ENCODE results near the gene SHROOM3. TPM values are rescaled to one million over a fixed set of nuclear protein-coding genes. Genes with fewer than 3 reads are reported as not detected.

Gene SHROOM3
- polyA plus RNA-seq, 3 donors: 0.11 to 3.4 (median 2.1) TPM

DNA sequence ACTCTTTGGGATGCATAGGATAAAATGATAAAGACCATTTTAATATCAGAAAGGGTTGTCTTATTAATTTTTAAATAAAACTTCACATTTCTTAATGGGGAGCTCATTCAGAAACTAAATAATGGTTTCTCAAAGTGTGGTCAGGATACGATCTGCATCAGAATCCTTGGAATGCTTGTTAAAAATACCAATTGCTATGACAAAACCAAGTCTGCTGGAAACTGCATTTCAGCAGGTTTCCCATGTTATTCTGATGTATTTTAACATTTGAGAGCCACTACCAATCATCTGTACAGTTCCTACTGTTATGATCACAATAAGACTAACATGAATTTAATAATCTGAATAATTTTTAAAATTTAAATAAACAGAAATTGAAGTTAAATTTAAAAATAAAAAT, 347.8 kb downstream of the SHROOM3 start:
- 56 to 89% (median 70%) methylated on average over 1 of the region's 1 CpG for WGBS, 3 donors
- no peak overlapping the region for H3K27ac ChIP-seq (ENCODE audit: low read depth, low read length)

GRCh38 chr4:76783836-76784235, 348.8 kb downstream of the SHROOM3 start:
- 88 to 90% (median 89%) methylated on average over 4 of the region's 4 CpGs for WGBS, 3 donors

GRCh38 chr4:76784237-76784636, 349.2 kb downstream of the SHROOM3 start:
- H3K27ac ChIP-seq (ENCODE audit: low read depth, low read length): no peak overlapping the region
- 85 to 88% (median 87%) methylated on average over 2 of the region's 2 CpGs for WGBS, 3 donors

More at GRCh38 chr4:76783836-76784235, 348.8 kb downstream of the SHROOM3 start:
- no peak overlapping the region for H3K27ac ChIP-seq (ENCODE audit: low read depth, low read length)

- no peak overlapping the region for H3K27ac ChIP-seq (ENCODE audit: low read depth, low read length)
- 97 to 100% (median 100%) methylated on average over 1 of the region's 1 CpG for WGBS, 3 donors
These were observed 352.9 kb downstream of the SHROOM3 start for GRCh38 chr4:76787898-76788297.

DNA sequence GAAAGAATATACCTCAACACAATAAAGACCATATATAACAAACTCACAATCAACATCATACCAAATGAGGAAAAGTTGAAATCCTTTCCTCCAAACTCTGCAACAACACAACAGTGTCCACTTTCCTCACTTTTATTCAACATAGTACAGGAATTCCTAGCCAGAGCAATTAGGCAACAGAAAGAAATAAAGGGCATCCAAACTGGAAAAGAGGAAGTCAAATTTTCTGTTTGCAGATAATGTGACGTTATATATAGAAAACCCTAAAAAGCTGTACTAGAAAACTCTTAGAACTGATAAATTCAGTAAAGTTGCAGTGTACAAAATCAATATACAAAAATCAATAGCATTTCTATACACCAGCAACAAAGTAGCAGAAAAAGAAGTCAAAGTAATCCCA, 355.3 kb downstream of the SHROOM3 start:
- H3K27ac ChIP-seq (ENCODE audit: low read depth, low read length): no peak overlapping the region
- 50 to 70% (median 55%) methylated on average over 1 of the region's 1 CpG for WGBS, 3 donors

DNA sequence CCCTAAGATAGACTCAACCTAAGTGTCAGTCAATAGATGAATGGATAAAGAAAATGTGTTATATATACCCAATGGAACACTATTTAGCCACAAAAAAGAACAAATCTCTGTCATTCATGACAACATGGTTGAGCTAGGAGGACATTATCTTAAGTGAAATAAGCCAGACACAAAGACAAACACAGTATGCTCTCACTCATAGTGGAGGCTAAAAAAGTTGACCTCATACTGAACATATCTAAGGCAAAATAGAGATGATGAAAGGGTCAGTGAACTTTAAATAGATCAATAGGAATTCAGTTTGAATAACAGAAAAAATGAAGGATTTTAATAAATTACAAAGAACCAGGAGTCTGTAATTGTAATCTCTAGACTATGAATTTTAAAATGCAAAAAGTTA, 356.4 kb downstream of the SHROOM3 start:
- H3K27ac ChIP-seq (ENCODE audit: low read depth, low read length): no peak overlapping the region

GRCh38 chr4:76792418-76792817, 357.4 kb downstream of the SHROOM3 start:
- H3K27ac ChIP-seq (ENCODE audit: low read depth, low read length): no peak overlapping the region

- no peak overlapping the region for H3K27ac ChIP-seq (ENCODE audit: low read depth, low read length)
These were observed 360.2 kb downstream of the SHROOM3 start for GRCh38 chr4:76795243-76795642.

GRCh38 chr4:76799140-76799539, 364.1 kb downstream of the SHROOM3 start:
- WGBS, 3 donors: 63 to 72% (median 71%) methylated on average over 7 of the region's 7 CpGs
- H3K27ac ChIP-seq (ENCODE audit: low read depth, low read length): no peak overlapping the region

- no peak overlapping the region for H3K27ac ChIP-seq (ENCODE audit: low read depth, low read length)
These were observed 364.7 kb downstream of the SHROOM3 start for GRCh38 chr4:76799718-76800117.

GRCh38 chr4:76800902-76801301, 365.9 kb downstream of the SHROOM3 start:
- WGBS, 3 donors: 91 to 92% (median 91%) methylated on average over 6 of the region's 6 CpGs
- H3K27ac ChIP-seq (ENCODE audit: low read depth, low read length): no peak overlapping the region

GRCh38 chr4:76801621-76802235, 366.7 kb downstream of the SHROOM3 start:
- H3K27ac ChIP-seq (ENCODE audit: low read depth, low read length): peak overlapping the region; percentile 48
- WGBS, 3 donors: 48 to 71% (median 49%) methylated on average over 37 of the region's 37 CpGs

DNA sequence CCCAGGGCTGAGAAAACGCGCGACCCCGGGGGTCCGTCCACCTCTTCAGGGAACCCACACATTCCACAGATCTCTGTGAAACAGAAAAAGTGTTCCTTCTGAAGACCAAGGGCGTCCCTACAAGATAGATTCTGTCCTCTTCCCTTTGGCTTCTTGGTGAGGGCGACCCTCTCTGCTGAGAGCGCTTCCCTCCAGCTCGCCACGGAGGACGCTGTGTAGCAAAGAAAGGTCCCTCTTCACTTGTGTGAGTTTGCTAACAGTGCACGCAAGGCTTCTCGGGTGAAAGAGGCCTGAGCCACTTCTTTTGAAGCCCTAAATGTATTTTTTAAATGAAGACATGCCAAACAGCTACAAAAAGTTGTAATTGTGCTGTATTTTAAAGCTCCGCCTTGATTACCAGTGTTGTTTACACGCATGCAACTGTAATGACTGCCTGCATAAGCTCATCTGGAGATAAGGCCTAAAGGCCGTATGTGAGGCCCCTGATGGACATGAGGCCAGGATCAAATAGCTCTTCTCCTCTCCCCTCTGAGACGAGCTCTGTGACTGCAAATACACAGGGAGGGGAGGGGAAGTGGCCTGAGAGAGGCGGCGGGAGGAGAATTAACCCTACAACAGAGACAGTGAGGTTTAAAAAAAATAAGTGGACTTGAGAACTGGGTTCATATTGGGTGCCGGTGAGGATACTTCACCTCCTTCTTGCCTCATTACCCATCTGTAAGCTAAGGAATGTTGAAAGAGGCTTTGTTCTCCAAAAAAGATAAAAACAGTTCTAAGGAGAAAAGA, 367.4 kb downstream of the SHROOM3 start:
- 61 to 74% (median 71%) methylated on average over 20 of the region's 20 CpGs for WGBS, 3 donors
- H3K27ac ChIP-seq (ENCODE audit: low read depth, low read length): no peak overlapping the region

DNA sequence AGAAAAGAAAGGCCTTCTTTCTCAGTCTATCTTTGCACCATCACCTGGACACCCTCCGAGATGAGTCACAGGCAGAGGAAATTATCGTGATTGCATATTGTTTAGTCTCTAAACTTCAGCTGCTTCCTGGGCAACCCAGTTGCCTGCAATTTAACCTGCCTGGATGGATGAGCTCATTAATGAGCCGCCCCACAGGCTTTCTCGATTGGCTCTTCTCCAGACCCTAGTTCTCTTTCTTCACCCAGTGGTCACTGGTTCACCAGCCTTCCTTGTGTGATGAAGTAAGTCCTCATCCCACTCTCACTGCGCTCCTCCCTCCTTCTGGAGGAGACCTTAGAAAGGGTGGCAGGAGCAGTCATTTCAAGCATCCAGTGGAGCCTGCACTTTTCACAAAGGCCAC, 368.5 kb downstream of the SHROOM3 start:
- 65 to 80% (median 74%) methylated on average over 5 of the region's 5 CpGs for WGBS, 3 donors
- no peak overlapping the region for H3K27ac ChIP-seq (ENCODE audit: low read depth, low read length)

DNA sequence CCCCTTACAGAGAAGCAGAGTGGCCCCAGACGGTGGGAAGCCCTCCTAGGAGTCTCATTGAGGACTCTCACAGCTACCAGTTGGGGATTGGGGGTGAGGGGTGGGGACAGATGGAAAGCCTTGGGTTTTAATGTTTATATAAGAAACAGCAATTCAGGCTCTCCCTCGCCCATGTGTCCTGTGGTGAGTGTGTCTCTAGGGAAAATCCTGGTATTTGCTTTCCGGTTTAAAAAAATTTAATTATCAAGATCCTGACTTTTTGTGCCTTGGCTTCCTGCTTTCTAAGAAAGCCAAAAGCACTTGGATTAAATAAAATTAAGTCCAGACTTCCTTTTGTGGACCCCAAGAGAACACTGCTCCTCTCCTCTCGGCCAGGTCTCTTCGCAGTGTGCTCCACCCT, 369.1 kb downstream of the SHROOM3 start:
- 52 to 67% (median 52%) methylated on average over 5 of the region's 5 CpGs for WGBS, 3 donors
- no peak overlapping the region for H3K27ac ChIP-seq (ENCODE audit: low read depth, low read length)

DNA sequence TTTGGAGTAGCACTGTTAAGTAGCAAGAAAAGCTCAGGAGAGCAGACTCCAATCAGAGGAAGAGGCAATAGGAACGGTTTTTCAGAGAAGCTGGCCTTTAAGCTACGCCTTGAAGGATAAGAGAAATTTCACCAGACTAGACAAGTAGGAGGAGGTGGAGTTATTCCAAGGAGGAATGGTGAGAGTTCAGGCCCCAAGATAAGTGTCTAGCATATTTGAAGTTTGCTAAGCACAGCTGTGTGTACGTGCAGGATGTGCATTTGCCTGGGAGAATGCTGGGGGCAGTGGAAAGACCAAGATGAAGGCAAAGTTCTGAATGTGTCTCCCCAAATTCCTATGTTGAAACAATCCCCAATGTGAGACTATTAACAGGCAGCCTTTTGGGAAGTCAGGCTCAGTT, 371.3 kb downstream of the SHROOM3 start:
- no peak overlapping the region for H3K27ac ChIP-seq (ENCODE audit: low read depth, low read length)
- WGBS, 3 donors: 79 to 88% (median 84%) methylated on average over 3 of the region's 3 CpGs

- H3K27ac ChIP-seq (ENCODE audit: low read depth, low read length): no peak overlapping the region
- 94 to 97% (median 95%) methylated on average over 1 of the region's 1 CpG for WGBS, 3 donors
These were observed 371.7 kb downstream of the SHROOM3 start for GRCh38 chr4:76806757-76807156.

- no peak overlapping the region for H3K27ac ChIP-seq (ENCODE audit: low read depth, low read length)
- WGBS, 3 donors: 83 to 88% (median 86%) methylated on average over 10 of the region's 10 CpGs
These were observed 374.7 kb downstream of the SHROOM3 start for GRCh38 chr4:76809594-76810305.

DNA sequence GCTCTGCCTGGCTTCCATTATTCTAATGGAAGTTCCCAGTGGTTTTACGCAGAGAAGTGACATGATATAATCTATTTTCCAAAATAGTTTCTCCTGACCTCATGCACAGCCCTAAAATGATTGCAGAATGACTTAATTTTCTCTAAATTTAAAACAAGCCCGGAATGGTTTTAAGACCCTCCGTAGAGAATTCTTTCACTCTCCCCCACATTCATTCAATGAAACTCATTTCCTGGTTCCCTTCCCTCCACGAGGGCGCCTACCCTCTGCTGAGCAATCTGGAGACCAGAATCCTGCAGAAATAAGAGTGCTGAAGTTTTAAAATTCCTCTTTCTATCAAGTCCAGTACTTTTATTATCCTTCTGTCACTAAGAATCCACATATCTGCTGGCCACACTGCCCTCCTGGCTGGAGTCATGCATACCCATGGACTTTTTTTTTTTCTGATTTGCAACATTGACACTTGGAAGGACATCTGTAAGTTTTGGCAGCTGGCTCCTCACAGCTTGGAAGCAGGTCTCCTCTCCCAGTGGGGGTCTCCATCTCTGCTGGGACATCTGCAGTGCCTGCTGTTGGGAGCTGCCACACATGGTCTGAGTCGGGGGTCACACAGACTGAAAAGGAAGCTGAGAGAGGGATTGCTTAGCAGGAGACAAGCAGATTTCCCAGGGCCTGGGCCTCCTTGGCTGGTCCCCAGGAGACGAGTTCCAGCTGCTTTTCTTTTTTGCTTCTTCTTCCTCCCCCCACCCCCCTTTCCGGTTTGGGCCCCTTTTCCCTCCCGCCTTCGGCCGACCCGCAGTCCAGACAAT, 376.8 kb downstream of the SHROOM3 start:
- no peak overlapping the region for H3K27ac ChIP-seq (ENCODE audit: low read depth, low read length)
- WGBS, 3 donors: 28 to 62% (median 35%) methylated on average over 12 of the region's 12 CpGs

Measured in adipose tissue (tissue), 3 donors.